ENCODE results near the gene GRIK4.

DNA sequence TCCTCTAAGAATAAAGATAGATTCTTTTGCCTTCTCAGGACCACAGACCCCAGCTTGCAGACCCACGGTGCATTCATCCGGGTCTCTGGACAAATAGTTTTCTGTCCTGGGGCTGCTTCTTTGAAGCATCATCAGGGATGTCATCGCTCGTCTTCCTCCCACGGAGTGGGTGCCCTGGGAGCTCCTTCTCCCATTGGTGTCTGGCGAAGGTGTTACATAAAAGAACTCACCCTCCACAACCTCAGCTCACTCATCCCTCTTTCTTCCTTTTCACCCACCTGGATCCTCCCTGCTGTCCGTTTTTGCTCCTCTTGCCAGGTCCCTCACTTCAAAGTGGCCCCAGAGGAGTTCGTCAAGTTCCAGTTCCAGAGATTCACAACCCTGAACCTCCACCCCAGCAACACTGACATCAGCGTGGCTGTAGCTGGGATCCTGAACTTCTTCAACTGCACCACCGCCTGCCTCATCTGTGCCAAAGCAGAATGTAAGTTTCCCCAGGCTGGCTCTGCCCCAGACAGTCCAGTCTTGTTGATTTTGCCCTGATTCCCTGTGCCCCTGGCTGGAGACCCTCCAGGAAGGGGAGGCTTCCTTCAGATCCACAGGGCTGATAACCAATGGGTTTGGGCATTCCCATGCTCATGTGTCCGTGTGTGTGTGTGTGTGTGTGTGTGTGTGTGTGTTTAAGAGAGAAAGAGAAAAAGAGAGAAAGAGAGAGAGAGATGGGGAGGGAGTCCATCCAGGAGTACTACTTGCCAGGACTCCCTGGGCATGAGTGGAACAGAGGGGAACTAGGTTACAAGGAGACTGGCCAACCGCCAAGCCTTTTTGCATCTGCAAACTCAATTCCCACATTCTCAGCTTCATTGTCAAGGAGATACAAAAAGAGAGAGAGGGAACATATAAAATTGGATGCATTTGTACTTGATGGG, 308.2 kb downstream of the GRIK4 start:
- TF ChIP-seq, protein P1, sequence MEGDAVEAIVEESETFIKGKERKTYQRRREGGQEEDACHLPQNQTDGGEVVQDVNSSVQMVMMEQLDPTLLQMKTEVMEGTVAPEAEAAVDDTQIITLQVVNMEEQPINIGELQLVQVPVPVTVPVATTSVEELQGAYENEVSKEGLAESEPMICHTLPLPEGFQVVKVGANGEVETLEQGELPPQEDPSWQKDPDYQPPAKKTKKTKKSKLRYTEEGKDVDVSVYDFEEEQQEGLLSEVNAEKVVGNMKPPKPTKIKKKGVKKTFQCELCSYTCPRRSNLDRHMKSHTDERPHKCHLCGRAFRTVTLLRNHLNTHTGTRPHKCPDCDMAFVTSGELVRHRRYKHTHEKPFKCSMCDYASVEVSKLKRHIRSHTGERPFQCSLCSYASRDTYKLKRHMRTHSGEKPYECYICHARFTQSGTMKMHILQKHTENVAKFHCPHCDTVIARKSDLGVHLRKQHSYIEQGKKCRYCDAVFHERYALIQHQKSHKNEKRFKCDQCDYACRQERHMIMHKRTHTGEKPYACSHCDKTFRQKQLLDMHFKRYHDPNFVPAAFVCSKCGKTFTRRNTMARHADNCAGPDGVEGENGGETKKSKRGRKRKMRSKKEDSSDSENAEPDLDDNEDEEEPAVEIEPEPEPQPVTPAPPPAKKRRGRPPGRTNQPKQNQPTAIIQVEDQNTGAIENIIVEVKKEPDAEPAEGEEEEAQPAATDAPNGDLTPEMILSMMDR (IDR thresholded peaks at IDR 0.05; ENCODE audit: insufficient read depth, low read depth, low read length) = no peak
- TF ChIP-seq EZH2 (IDR thresholded peaks at IDR 0.05; ENCODE audit: insufficient read depth, low read length) = no peak
